WI38 (cell line): ENCODE results near the gene B2M.
"Not testable (repeated sequence)": the region's sequence is repeated elsewhere in the genome, so short reads cannot be mapped to it uniquely, and the experiment has no call there.

Source experiments
- H3K4me3 ChIP-seq: 2 replicates; pipeline ENCODE4 v1.5.1; 2011; ENCODE audit warnings: low read depth, mild to moderate bottlenecking, control low read depth, low read length
- TF ChIP-seq, protein P1 (sequence below): IDR thresholded peaks from 2 replicates; pipeline ENCODE4 v1.5.1; 2012; ENCODE audit warnings: low read depth, mild to moderate bottlenecking, control low read depth, low read length

The B2M gene

GRCh38 chr15:44734839-44735481 lies 23.6 kb downstream of the B2M start:
- H3K4me3 ChIP-seq, result no peak overlapping the region

GRCh38 chr15:44735482-44736180 lies 24.3 kb downstream of the B2M start:
- H3K4me3 ChIP-seq, result no peak overlapping the region
- TF ChIP-seq, protein P1, sequence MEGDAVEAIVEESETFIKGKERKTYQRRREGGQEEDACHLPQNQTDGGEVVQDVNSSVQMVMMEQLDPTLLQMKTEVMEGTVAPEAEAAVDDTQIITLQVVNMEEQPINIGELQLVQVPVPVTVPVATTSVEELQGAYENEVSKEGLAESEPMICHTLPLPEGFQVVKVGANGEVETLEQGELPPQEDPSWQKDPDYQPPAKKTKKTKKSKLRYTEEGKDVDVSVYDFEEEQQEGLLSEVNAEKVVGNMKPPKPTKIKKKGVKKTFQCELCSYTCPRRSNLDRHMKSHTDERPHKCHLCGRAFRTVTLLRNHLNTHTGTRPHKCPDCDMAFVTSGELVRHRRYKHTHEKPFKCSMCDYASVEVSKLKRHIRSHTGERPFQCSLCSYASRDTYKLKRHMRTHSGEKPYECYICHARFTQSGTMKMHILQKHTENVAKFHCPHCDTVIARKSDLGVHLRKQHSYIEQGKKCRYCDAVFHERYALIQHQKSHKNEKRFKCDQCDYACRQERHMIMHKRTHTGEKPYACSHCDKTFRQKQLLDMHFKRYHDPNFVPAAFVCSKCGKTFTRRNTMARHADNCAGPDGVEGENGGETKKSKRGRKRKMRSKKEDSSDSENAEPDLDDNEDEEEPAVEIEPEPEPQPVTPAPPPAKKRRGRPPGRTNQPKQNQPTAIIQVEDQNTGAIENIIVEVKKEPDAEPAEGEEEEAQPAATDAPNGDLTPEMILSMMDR, result no peak

More at GRCh38 chr15:44734839-44735481, 23.6 kb downstream of the B2M start:
- TF ChIP-seq, protein P1, result no peak

GRCh38 chr15:44736181-44736765 lies 25.0 kb downstream of the B2M start, which contains the start of gene TRIM69:
Gene TRIM69 (plus strand): TSS chr15:44736528. CDS start chr15:44736705, 177 bp downstream.
- TF ChIP-seq, protein P1, result no peak
- H3K4me3 ChIP-seq, result no peak within 1 kb of the TSS

DNA sequence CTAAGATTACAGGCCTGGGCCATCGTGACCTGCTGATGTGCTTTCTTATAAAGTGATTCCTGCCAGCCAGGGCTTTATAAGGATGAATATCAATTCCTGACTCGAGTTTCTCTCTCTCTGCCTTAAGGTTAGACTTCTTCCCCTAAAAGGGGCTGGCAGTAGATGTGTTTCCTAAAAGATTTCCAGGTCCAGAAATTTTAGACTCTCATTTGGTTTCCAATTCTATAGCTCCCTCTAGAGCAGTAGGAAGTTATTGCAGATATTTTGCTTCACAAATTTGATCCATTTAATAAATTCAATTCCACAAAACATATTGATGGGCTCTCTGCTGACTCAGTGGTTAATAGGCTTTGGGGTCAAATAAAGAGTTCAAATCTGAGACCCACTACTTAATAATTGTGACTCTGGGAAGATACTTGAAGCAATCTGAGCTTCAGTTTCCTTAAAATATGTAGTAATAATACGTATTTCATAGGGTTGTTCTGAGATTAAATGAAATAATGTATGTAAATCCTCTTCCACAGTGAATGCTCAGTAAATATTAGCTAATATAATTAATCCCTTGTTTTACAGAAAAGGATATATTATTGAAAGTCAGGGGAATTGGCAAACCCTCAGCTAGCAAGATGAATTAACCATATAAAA lies 27.1 kb downstream of the B2M start:
- no peak overlapping the region for H3K4me3 ChIP-seq
- TF ChIP-seq, protein P1, result peak; percentile 57

DNA sequence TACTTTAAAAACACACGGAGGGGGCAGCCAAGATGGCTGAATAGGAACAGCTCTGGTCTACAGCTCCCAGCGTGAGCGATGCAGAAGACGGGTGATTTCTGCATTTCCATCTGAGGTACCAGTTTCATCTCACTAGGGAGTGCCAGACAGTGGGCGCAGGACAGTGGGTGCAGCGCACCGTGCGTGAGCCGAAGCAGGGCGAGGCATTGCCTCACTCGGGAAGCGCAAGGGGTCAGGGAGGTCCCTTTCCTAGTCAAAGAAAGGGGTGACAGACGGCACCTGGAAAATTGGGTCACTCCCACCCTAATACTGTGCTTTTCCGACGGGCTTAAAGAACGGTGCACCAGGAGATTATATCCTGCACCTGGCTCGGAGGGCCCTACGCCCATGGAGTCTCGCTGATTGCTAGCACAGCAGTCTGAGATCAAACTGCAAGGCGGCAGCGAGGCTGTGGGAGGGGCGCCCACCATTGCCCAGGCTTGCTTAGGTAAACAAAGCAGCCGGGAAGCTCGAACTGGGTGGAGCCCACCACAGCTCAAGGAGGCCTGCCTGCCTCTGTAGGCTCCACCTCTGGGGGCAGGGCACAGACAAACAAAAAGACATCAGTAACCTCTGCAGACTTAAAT lies 28.0 kb downstream of the B2M start:
- H3K4me3 ChIP-seq, result not testable (repeated sequence)

DNA sequence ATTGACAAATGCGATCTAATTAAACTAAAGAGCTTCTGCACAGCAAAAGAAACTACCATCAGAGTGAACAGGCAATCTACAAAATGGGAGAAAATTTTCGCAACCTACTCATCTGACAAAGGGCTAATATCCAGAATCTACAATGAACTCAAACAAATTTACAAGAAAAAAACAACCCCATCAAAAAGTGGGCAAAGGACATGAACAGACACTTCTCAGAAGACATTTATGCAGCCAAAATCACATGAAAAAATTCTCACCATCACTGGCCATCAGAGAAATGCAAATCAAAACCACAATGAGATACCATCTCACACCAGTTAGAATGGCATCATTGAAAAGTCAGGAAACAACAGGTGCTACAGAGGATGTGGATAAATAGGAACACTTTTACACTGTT lies 32.1 kb downstream of the B2M start:
- not testable (repeated sequence) for H3K4me3 ChIP-seq

GRCh38 chr15:44753345-44753744 lies 42.0 kb downstream of the B2M start:
- H3K4me3 ChIP-seq, result no peak overlapping the region
- TF ChIP-seq, protein P1, result no peak
